Adipocyte (in vitro differentiated cells): ENCODE results near the gene XPOT.
A peak's percentile ranks its signal among the peaks of the same experiment; 100 is the strongest.

Experiments
- DNase-seq: peaks from one replicate; pipeline ENCODE4 v3.0.0-alpha.2; 2015; ENCODE audit warnings: low read depth
- H3K27me3 ChIP-seq: replicated peaks from 2 replicates; pipeline ENCODE4 v1.7.0; 2013; ENCODE audit warnings: mild to moderate bottlenecking, low read length, moderate library complexity; ENCODE audit not compliant: control insufficient read depth, insufficient read depth
- H3K36me3 ChIP-seq: 2 replicates; pipeline ENCODE4 v1.7.0; 2013; ENCODE audit warnings: low read length, mild to moderate bottlenecking, moderate library complexity; ENCODE audit not compliant: control insufficient read depth, insufficient read depth, severe bottlenecking
- H3K4me1 ChIP-seq: 2 replicates; pipeline ENCODE4 v1.7.0; 2013; ENCODE audit warnings: mild to moderate bottlenecking, low read length, moderate library complexity; ENCODE audit not compliant: control insufficient read depth, insufficient read depth
- H3K4me3 ChIP-seq: 2 replicates; pipeline ENCODE4 v1.7.0; 2013; ENCODE audit warnings: mild to moderate bottlenecking, low read length, moderate library complexity
- H3K9ac ChIP-seq: 2 replicates; pipeline ENCODE4 v1.7.0; 2013; ENCODE audit warnings: mild to moderate bottlenecking, low read length, moderate library complexity
- H3K9me3 ChIP-seq: 2 replicates; pipeline ENCODE4 v1.7.0; 2013; ENCODE audit warnings: mild to moderate bottlenecking, low read length, moderate library complexity; ENCODE audit not compliant: control insufficient read depth

XPOT gene

DNA sequence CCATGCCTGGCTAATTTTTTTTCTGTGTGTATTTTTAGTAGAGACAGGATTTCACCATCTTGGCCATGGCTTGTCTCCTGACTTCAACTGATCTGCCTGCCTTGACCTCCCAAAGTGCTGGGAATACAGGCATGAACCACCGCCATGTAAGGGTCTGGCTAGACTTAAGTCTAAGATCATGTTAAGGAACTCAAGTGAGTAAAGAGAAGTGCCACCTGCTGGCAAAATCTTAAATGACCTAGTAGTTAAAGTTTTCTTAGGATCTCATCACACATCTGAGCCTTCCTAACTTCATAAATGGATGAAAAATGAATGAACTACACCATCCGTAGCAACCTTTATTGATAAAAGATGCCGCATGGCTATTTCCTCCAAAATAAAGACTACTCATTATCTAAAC, 12.0 kb upstream of the XPOT start:
- Histone ChIP-seq H3K27me3 (no peaks in the 10 kb centered on the region), H3K9me3 (no peaks in the 10 kb centered on the region), H3K36me3 (no peaks in the 10 kb centered on the region), H3K4me3 (no peak overlapping the region), H3K9ac (no peak overlapping the region), H3K4me1 (no peaks in the 10 kb centered on the region)
- peak; percentile 71 for DNase-seq

DNA sequence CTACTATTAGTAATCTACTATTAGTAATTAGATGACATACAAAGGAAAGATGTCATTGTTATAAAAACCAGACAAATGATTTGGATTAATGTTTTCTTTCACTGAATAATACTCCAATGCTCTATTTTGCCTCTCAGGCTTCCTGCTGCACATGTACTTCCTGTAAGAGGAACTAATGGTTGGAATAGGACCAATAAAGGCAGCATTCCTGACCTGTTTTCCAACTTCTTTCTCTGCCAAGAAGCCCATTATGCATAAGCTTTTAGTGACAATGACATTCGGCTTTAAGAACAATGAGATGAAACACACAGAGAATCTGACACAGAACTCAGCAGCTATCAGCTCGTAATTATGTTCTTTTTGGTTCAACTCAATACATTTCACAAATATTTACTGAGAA, 8.5 kb upstream of the XPOT start:
- no peak for DNase-seq
- no peaks in the 10 kb centered on the region for H3K9me3 ChIP-seq
- H3K4me1 ChIP-seq: peaks cover 4% of the 10 kb centered on the region
- H3K36me3 ChIP-seq: no peaks in the 10 kb centered on the region
- H3K4me3 ChIP-seq: no peak overlapping the region
- no peaks in the 10 kb centered on the region for H3K27me3 ChIP-seq
- no peak overlapping the region for H3K9ac ChIP-seq

DNA sequence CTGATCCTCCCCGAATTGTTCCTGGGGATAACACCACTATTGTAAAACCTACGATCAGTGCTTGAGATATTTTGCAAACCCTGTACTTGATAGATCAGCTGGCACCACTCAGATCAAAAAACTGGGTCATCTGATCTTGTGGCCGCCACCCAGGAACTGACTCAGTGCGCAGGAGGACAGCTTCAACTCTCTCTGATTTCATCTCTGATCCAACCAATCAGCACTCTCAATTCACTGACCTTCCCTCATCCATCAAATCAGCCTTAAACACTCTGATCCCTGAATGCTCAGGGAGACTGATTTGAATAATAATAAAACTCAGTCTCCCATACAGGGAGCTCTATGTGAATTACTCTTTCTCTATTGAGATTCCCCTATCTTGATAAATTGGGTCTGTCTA, 4.2 kb upstream of the XPOT start:
- peak overlapping the region; percentile 43 for H3K9ac ChIP-seq
- peaks cover 4% of the 10 kb centered on the region for H3K4me1 ChIP-seq
- no peaks in the 10 kb centered on the region for H3K36me3 ChIP-seq
- H3K4me3 ChIP-seq: peak overlapping the region; percentile 8
- no peaks in the 10 kb centered on the region for H3K9me3 ChIP-seq
- no peaks in the 10 kb centered on the region for H3K27me3 ChIP-seq
- DNase-seq: peak; percentile 45

DNA sequence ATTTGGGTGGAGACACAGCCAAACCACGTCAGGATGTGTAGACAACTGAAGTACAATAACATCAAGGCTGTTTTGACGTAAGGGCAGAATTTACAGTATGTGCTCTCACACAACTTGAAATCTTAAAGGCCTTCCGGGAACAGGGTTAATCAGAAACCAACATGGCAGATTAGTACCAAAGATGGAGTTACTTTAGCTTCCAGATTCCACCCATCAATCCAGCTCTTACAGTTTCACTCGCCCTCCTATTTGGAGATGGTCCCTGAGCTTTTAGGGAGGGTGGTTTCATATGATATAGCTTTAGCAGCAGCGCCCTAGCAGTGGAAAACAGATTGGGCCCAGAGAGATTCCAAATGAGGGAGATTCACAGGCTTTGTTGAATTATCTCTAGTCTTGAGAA, 2.0 kb upstream of the XPOT start:
- DNase-seq: no peak
- H3K4me3 ChIP-seq: no peak overlapping the region

DNA sequence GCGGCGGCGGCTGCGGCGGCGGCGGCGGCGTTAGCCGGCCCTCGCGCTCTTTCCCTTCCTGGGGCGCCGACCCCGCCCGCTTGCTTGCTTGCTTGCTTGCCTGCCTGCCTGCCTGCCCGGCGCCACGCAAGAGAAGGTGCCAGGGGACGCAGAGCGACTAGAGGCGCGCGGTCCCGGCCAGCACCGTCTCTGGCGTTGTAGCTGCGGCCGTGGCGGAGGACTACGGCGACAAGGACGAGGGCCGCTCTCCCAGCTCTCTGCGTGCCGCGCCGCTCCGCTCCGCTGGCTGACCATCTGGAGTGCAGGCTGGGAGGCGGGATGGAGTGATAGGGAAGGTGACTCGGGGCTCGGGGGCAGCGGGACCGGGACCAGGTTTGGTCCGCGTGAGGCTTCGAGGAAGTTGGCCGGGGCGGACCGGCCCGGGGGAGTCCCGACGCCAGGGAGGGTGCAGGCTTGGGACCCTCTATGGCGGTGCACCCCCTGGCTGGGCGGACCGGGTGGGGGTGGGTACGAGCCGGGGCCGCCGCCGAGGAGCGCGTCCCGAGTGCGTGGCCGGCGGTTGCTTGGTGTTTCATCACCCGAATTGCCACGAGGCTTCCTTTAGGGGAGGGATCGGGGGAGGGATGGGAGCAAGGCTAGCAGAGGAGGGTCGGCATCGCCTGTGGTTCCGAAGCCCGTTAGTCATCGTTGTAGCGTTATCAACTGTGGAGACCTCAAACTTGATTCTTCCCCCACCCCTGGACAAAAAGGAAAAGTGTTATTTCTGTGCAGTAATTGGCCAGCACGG, 471 bp downstream of the XPOT start:
- Histone ChIP-seq H3K4me1 (peaks cover 42% of the 10 kb centered on the region), H3K36me3 (peaks cover 2% of the 10 kb centered on the region), H3K27me3 (no peaks in the 10 kb centered on the region), H3K4me3 (peak overlapping the region; percentile 97), H3K9ac (peak overlapping the region; percentile 100), H3K9me3 (no peaks in the 10 kb centered on the region)
- DNase-seq: peak; percentile 96

More for the DNA sequence above, 2.0 kb upstream of the XPOT start:
- Histone ChIP-seq H3K36me3 (no peaks in the 10 kb centered on the region), H3K9ac (no peak overlapping the region), H3K4me1 (peaks cover 18% of the 10 kb centered on the region), H3K27me3 (no peaks in the 10 kb centered on the region), H3K9me3 (no peaks in the 10 kb centered on the region)

DNA sequence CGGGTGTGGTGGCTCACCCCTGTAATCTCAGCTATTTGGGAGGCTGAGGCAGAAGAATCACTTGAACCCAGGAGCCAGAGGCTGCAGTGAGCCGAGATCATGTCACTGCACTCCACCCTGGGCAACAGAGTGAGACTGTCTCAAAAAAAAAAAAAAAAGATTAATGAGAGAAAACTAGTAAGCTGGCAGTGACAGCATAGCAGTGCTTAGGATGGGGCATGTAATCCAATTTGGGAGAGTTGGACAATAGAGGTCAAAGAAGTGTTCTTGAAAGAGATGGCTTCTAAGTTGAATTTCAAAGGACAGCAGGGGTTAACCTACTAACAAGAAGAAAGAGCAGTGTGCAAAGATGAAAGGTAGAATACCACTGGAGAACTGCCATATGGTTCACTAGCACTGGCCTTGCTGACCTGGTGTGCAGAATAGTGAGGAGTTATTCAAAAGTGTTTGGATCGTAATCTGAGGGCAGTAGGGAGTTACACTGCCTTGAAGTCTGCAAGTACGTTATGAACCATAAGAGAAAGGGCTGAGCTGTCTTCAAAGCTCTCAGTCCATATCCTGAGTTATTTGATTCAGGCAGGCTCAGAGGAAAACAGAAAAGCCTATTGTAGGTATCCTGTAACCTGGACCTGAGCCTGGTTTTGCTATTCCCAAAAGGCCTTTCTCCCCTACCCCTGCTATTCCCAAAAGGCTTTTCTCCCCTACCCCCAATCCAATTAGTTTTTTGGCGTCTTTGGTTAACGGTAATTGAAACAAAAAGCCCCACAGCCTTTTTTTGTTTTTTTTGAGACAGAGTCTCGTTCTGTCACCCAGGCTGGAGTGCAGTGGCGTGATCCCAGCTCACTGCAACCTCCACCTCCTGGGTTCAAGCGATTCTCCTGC, 3.4 kb downstream of the XPOT start:
- H3K4me3 ChIP-seq: peak overlapping the region; percentile 97
- no peak for DNase-seq

DNA sequence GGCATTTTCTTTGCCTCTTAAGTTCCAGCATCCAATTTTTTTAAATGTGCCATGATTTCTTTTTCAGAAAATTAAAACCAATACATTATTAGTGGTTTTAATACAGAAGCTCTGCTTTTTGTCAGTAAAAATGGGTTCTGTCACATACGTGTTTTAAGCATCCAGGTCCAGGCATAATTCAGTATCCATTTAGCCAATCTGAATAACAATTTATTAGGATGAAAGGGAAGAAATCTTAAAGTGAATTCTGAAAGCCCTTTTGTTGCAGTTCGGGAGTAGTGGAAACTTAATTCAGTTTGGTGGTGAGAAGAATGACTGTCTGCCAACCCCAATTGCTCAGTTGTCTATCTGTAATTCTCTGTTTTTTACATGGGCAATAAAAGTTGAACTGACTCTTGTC, 7.2 kb downstream of the XPOT start:
- Histone ChIP-seq H3K4me3 (no peak overlapping the region), H3K9ac (no peak overlapping the region), H3K27me3 (no peaks in the 10 kb centered on the region), H3K4me1 (peaks cover 44% of the 10 kb centered on the region), H3K36me3 (peaks cover 67% of the 10 kb centered on the region), H3K9me3 (no peaks in the 10 kb centered on the region)
- no peak for DNase-seq

More for the DNA sequence above, 3.4 kb downstream of the XPOT start:
- Histone ChIP-seq H3K27me3 (no peaks in the 10 kb centered on the region), H3K9ac (no peak overlapping the region), H3K4me1 (peaks cover 43% of the 10 kb centered on the region), H3K9me3 (no peaks in the 10 kb centered on the region), H3K36me3 (peaks cover 30% of the 10 kb centered on the region)

DNA sequence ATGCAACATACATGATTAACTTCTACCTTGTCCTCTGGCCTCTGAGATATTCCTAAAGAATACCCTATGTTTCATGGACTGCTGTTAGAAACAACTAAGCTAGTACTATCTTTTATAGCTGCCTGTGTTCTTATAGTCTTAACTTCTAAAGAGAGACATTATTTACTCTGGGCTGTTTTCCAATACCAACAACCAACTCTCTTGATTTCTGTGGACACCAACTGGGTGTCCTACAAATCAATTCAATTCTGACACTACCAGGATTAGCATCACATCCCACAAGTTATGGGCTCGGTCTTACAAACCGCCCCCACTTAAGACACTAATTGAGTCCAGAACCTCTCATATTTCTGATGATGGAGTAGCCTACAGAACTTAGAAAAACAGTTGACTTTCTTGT, 8.3 kb downstream of the XPOT start:
- Histone ChIP-seq H3K4me1 (peaks cover 36% of the 10 kb centered on the region), H3K9ac (no peak overlapping the region), H3K9me3 (no peaks in the 10 kb centered on the region), H3K27me3 (no peaks in the 10 kb centered on the region), H3K4me3 (no peak overlapping the region), H3K36me3 (peaks cover 78% of the 10 kb centered on the region)
- DNase-seq: no peak

DNA sequence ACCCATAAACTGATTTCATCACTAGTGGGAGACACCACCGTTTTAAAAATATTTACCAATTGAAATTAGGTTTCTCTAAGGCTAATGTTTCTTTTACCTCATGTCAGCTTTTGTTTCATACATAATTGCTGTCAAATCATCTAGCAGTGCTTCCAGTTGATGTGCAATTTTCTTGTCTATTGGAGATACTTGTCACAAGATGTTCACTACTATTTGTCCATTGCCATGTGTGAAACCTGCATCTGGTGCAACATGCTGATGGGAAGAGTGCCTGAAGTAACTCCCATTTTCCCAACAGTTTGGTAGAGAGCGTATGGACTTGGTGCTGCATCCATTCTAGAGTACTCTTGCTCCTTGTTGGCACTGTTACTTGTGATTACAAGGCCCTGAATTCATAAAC, 9.7 kb downstream of the XPOT start:
- Histone ChIP-seq H3K36me3 (peaks cover 92% of the 10 kb centered on the region), H3K27me3 (no peaks in the 10 kb centered on the region), H3K9ac (no peak overlapping the region), H3K4me1 (peaks cover 22% of the 10 kb centered on the region), H3K4me3 (no peak overlapping the region), H3K9me3 (no peaks in the 10 kb centered on the region)
- no peak for DNase-seq

DNA sequence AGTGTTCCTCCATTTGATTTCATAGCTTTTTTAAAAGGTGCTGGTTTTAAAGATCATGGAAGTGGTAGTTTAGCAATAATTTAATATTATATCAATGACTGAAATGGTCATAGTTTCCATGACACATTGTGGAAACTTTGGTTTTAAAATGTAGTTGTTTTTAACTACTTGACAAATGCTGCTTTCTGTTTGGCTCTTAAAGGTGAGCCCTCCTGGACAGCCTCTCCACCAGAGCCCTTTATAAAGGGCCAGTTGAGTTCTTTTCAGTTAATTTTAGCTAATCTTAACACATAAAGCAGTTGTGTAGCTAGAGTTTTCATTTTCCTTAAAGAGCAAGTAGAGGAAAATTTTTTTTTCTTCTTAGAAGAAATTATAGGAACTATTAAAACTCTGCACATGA, 14.0 kb downstream of the XPOT start:
- no peak for DNase-seq
- Histone ChIP-seq H3K4me3 (no peak overlapping the region), H3K4me1 (peaks cover 10% of the 10 kb centered on the region), H3K9ac (no peak overlapping the region), H3K27me3 (no peaks in the 10 kb centered on the region), H3K36me3 (peaks cover 98% of the 10 kb centered on the region), H3K9me3 (no peaks in the 10 kb centered on the region)

DNA sequence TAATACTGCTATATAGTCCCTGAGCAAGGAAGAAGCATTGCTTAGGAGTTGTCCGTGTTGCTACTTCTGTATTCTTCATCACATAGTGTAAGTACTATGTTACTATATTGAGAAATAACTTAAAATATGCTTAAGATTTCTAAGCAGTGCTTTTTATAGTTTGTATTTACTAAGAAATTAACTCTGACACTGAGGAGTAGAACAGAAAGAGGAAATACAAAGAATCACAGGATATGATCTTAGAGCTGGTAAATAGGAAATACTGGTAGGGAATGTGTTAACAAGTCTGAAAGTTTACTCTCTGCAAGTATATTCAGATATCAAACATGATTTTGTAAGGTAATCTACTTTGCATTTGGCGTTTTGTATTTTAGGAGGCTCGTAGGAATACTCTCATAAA, 15.5 kb downstream of the XPOT start:
- no peak overlapping the region for H3K4me3 ChIP-seq
- H3K9ac ChIP-seq: no peak overlapping the region
- no peaks in the 10 kb centered on the region for H3K27me3 ChIP-seq
- peaks cover 98% of the 10 kb centered on the region for H3K36me3 ChIP-seq
- H3K4me1 ChIP-seq: peaks cover 10% of the 10 kb centered on the region
- H3K9me3 ChIP-seq: no peaks in the 10 kb centered on the region
- no peak for DNase-seq
